ENCODE data around the gene UNG. TPM values are rescaled to one million over a fixed set of nuclear protein-coding genes. Genes with fewer than 3 reads are reported as not detected.
"Not testable (repeated sequence)": the region's sequence is repeated elsewhere in the genome, so short reads cannot be mapped to it uniquely, and the experiment has no call there.

The UNG gene
- polyA plus RNA-seq, 5 donors, result 45.4 to 57.4 (median 48.4) TPM

- no peak for DNase-seq
Observed at GRCh38 chr12:109115758-109116610, 18.6 kb downstream of the UNG start, which contains the start of gene ACACB. Gene ACACB (plus strand): TSS chr12:109116587. CDS start chr12:109139406, 22,819 bp downstream.

GRCh38 chr12:109116611-109116949 is 19.2 kb downstream of the UNG start:
- DNase-seq, result no peak

GRCh38 chr12:109120095-109120494 is 22.7 kb downstream of the UNG start:
- DNase-seq, result no peak

- no peak for DNase-seq
Observed at GRCh38 chr12:109120557-109120956, 23.2 kb downstream of the UNG start.

GRCh38 chr12:109121346-109121880 is 24.0 kb downstream of the UNG start:
- DNase-seq, result no peak

- no peak for DNase-seq
Observed at GRCh38 chr12:109124878-109125648, 27.7 kb downstream of the UNG start.

- no peak for DNase-seq
Observed at GRCh38 chr12:109125791-109126190, 28.4 kb downstream of the UNG start.

- DNase-seq, result peak; percentile 52 to 64
Observed at GRCh38 chr12:109126784-109127183, 29.4 kb downstream of the UNG start.

- no peak for DNase-seq
Observed at GRCh38 chr12:109127533-109128242, 30.3 kb downstream of the UNG start.

- no peak for DNase-seq
Observed at GRCh38 chr12:109130297-109131153, 33.1 kb downstream of the UNG start.

GRCh38 chr12:109131154-109132050 is 34.0 kb downstream of the UNG start:
- DNase-seq, result no peak

- no peak for DNase-seq
Observed at GRCh38 chr12:109134186-109134917, 37.0 kb downstream of the UNG start.

- DNase-seq, result no peak
Observed at GRCh38 chr12:109137055-109137454, 39.7 kb downstream of the UNG start.

- no peak for DNase-seq
Observed at GRCh38 chr12:109139360-109139759, 42.0 kb downstream of the UNG start.

- DNase-seq, result no peak
Observed at GRCh38 chr12:109139791-109140190, 42.4 kb downstream of the UNG start.

- no peak for DNase-seq
Observed at GRCh38 chr12:109140560-109140959, 43.2 kb downstream of the UNG start.

GRCh38 chr12:109144224-109144623 is 46.8 kb downstream of the UNG start:
- no peak for DNase-seq

GRCh38 chr12:109147126-109147525 is 49.7 kb downstream of the UNG start:
- not testable (repeated sequence) for DNase-seq

- peak; percentile 84 to 89 for DNase-seq
Observed at GRCh38 chr12:109147954-109148353, 50.6 kb downstream of the UNG start.

Data from right lung (tissue), 5 donors.